ENCODE data around the gene NAA15. TPM values are rescaled to one million over a fixed set of nuclear protein-coding genes. Genes with fewer than 3 reads are reported as not detected.

The NAA15 gene
- total and polyA plus RNA-seq, 3 donors from 2014 or later: 16.8 to 35.4 (median 33.9) TPM

DNA sequence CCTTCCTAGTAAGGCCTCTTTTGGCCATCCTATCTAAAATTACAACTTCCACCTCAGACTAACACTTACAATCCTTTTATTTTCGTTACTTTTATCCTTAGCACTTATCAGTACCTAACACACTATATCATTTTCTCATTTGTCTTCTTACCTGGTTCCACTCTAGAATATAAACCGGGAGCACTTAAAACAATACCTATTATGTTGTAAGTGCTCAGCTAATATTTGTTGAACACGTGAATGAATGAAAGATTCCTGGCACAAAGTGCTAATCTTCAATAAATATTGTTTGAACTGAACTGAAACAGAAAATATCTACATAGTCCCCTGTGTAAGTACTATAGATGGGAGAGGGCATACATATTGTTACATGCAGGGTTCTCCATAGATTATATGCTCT, 35.7 kb upstream of the NAA15 start:
- intact Hi-C loops (cut with DNase I; ENCODE audit: low total_unique reads): no loop called here
- no peaks in the 10 kb centered on the region for H3K9me3 ChIP-seq
- peaks cover 3% of the 10 kb centered on the region for H3K4me1 ChIP-seq
- no peaks in the 10 kb centered on the region for H3K27me3 ChIP-seq
- WGBS, 2 donors: 62 to 63% methylated on average over 3 of the region's 3 CpGs
- H3K36me3 ChIP-seq (ENCODE audit: low read depth, missing control alignments): no peaks in the 10 kb centered on the region
- DNase-seq: no peak
- no peak overlapping the region for H3K4me3 ChIP-seq
- TF ChIP-seq, protein P1, sequence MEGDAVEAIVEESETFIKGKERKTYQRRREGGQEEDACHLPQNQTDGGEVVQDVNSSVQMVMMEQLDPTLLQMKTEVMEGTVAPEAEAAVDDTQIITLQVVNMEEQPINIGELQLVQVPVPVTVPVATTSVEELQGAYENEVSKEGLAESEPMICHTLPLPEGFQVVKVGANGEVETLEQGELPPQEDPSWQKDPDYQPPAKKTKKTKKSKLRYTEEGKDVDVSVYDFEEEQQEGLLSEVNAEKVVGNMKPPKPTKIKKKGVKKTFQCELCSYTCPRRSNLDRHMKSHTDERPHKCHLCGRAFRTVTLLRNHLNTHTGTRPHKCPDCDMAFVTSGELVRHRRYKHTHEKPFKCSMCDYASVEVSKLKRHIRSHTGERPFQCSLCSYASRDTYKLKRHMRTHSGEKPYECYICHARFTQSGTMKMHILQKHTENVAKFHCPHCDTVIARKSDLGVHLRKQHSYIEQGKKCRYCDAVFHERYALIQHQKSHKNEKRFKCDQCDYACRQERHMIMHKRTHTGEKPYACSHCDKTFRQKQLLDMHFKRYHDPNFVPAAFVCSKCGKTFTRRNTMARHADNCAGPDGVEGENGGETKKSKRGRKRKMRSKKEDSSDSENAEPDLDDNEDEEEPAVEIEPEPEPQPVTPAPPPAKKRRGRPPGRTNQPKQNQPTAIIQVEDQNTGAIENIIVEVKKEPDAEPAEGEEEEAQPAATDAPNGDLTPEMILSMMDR (IDR thresholded peaks at IDR 0.05): no peak
- no peak for TF ChIP-seq POLR2A (IDR thresholded peaks at IDR 0.05)
- no peak overlapping the region for H3K27ac ChIP-seq

DNA sequence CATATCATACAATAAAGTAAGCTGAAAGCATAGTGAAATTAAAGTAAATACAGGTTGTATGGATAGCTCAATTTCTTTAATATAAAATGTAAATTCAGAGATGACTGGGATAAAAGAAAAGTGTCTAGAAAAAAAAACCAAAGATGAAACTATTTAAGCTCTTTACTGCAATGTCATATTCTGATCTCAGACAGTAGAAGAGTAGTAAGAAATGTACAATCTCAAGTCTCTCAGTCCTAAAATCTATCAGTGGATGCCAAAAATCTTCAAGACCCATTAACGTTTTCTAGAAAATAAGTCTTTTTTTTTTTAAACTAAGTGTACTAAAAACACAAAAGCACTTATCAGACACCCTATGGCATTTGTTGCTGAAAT, 35.1 kb upstream of the NAA15 start:
- Histone ChIP-seq H3K36me3 (ENCODE audit: low read depth, missing control alignments) (no peaks in the 10 kb centered on the region), H3K27me3 (no peaks in the 10 kb centered on the region), H3K4me1 (peaks cover 3% of the 10 kb centered on the region), H3K4me3 (peak overlapping the region in 1 of 2 donors; percentile 27), H3K9me3 (no peaks in the 10 kb centered on the region), H3K27ac (peak overlapping the region in 1 of 2 donors; percentile 47)
- intact Hi-C loops (cut with DNase I; ENCODE audit: low total_unique reads): no loop called here
- TF ChIP-seq, protein P1 (IDR thresholded peaks at IDR 0.05): no peak
- no peak for TF ChIP-seq POLR2A (IDR thresholded peaks at IDR 0.05)
- WGBS, 2 donors: 3% methylated on average over 1 of the region's 1 CpG
- no peak for DNase-seq

DNA sequence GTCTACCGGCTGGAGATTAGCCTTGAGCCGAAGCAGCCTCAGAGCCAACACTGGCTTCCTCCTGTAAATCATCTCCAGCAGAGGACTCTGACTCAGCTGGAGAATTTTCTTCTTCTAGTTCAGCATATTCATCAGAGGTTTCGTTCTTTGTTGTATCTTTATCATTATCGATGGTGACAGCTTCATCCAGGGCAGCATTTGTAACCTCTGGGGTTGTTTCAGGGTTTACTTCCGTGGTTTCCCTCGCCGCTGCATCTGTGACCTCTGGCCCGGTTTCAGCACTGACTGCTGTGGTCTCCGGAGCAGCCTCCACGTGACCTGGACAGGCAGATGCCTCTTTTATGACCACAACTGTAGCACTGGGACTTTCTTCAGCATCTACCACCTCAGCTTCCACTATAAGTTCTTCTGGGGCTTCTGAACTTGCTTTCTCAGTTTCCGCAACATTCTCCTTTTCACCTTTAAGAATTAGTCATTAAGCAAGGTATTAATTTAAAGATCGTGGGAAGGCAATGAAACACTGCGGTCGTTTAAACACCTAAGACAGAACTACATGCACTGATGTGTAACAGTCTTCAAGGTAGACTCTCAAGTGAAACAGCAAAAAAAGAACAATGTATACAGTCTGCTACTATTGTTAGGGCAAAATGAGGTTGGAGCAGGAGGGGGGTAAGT, 34.6 kb upstream of the NAA15 start:
- H3K36me3 ChIP-seq (ENCODE audit: low read depth, missing control alignments): no peaks in the 10 kb centered on the region
- H3K27me3 ChIP-seq: no peaks in the 10 kb centered on the region
- no peaks in the 10 kb centered on the region for H3K9me3 ChIP-seq
- intact Hi-C loops (cut with DNase I; ENCODE audit: low total_unique reads): no loop called here
- H3K4me1 ChIP-seq: peaks cover 3% of the 10 kb centered on the region
- WGBS, 2 donors: 11 to 12% methylated on average over 14 of the region's 14 CpGs
- TF ChIP-seq, protein P1 (IDR thresholded peaks at IDR 0.05): no peak
- no peak for TF ChIP-seq POLR2A (IDR thresholded peaks at IDR 0.05)
- H3K27ac ChIP-seq: peak overlapping the region in 1 of 2 donors; percentile 47
- DNase-seq: peak; percentile 80
- peak overlapping the region; percentile 0 to 27 for H3K4me3 ChIP-seq

DNA sequence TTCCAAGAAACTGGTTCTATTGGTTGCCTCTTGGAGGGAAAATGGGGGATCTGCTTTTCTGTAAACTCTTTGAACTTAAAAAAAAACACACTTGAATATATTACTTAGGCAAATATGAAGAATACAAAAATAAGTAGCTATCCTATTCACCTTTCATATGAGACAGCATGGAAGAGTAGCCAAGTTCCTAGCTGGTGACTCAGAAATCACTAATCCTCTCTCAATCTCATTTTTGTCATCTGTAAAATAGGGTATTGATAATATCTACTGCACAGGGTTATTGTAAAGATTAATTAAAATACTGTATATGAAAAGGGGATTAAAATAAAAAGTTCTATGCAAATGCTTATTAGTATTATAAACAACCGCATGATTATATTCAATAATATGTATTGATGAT, 34.0 kb upstream of the NAA15 start:
- H3K4me3 ChIP-seq: no peak overlapping the region
- H3K36me3 ChIP-seq (ENCODE audit: low read depth, missing control alignments): no peaks in the 10 kb centered on the region
- no peaks in the 10 kb centered on the region for H3K9me3 ChIP-seq
- WGBS, 2 donors: 89 to 97% methylated on average over 1 of the region's 1 CpG
- DNase-seq: no peak
- no peaks in the 10 kb centered on the region for H3K27me3 ChIP-seq
- no peak overlapping the region for H3K27ac ChIP-seq
- TF ChIP-seq, protein P1 (IDR thresholded peaks at IDR 0.05): no peak
- no peak for TF ChIP-seq POLR2A (IDR thresholded peaks at IDR 0.05)
- intact Hi-C loops (cut with DNase I; ENCODE audit: low total_unique reads): no loop called here
- peaks cover 3% of the 10 kb centered on the region for H3K4me1 ChIP-seq

DNA sequence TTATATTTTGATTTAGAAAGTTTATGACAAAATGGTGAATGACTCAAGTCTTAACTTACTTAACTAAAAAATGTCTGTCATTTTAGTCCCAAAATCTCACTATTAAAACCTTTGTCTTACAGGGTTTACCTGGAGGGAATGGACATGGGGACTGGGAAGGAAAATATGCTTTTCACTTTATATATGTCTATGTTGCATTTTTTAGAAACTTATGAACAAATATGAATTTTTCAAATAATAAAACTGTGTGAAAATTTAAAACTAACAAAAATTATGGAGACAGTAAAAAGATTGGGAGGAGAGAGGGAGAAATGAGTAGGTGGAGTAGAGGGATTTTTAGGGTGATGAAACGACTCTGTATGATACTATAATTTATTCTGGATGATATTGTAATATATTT, 27.5 kb upstream of the NAA15 start:
- H3K4me3 ChIP-seq: no peak overlapping the region
- H3K4me1 ChIP-seq: no peaks in the 10 kb centered on the region
- H3K27ac ChIP-seq: no peak overlapping the region
- H3K27me3 ChIP-seq: no peaks in the 10 kb centered on the region
- DNase-seq: no peak
- WGBS, 2 donors: 87 to 96% methylated on average over 1 of the region's 1 CpG
- H3K9me3 ChIP-seq: no peaks in the 10 kb centered on the region
- TF ChIP-seq, protein P1 (IDR thresholded peaks at IDR 0.05): no peak
- TF ChIP-seq POLR2A (IDR thresholded peaks at IDR 0.05): no peak
- no peaks in the 10 kb centered on the region for H3K36me3 ChIP-seq (ENCODE audit: low read depth, missing control alignments)
- intact Hi-C loops (cut with DNase I; ENCODE audit: low total_unique reads): no loop called here
